ENCODE measurements around the gene MAP3K3. TPM values are rescaled to one million over a fixed set of nuclear protein-coding genes. Genes with fewer than 3 reads are reported as not detected.
A peak's percentile ranks its signal among the peaks of the same experiment; 100 is the strongest.

Gene MAP3K3
- total and polyA plus RNA-seq, 12 donors, result 21.1 to 79.3 (median 47.1) TPM

GRCh38 chr17:63635787-63636186, 13.6 kb downstream of the MAP3K3 start:
- Histone ChIP-seq H3K9me3 (no peaks in the 10 kb centered on the region), H3K36me3 (peaks cover 0 to 81% (median 33%) of the 10 kb centered on the region in 9 donors), H3K27me3 (no peaks in the 10 kb centered on the region), H3K4me1 (peaks cover 7 to 79% (median 57%) of the 10 kb centered on the region in 9 donors), H3K4me3 (no peak overlapping the region), H3K27ac (peak overlapping the region in 6 of 10 donors; percentile 27 to 89 (median 70))
- DNase-seq, result no peak
- peak in 4 of 8 donors; percentile 36 to 65 (median 58) for ATAC-seq
- intact Hi-C loops (cut with DNase I), result no loop called here
- TF ChIP-seq, protein P1, sequence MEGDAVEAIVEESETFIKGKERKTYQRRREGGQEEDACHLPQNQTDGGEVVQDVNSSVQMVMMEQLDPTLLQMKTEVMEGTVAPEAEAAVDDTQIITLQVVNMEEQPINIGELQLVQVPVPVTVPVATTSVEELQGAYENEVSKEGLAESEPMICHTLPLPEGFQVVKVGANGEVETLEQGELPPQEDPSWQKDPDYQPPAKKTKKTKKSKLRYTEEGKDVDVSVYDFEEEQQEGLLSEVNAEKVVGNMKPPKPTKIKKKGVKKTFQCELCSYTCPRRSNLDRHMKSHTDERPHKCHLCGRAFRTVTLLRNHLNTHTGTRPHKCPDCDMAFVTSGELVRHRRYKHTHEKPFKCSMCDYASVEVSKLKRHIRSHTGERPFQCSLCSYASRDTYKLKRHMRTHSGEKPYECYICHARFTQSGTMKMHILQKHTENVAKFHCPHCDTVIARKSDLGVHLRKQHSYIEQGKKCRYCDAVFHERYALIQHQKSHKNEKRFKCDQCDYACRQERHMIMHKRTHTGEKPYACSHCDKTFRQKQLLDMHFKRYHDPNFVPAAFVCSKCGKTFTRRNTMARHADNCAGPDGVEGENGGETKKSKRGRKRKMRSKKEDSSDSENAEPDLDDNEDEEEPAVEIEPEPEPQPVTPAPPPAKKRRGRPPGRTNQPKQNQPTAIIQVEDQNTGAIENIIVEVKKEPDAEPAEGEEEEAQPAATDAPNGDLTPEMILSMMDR (IDR thresholded peaks at IDR 0.05), result no peak
- WGBS, 2 donors, result 70 to 74% methylated on average over 2 of the region's 2 CpGs

- H3K27ac ChIP-seq, result peak overlapping the region in 1 of 10 donors; percentile 12
- peaks cover 2 to 77% (median 51%) of the 10 kb centered on the region in 9 donors for H3K4me1 ChIP-seq
- H3K9me3 ChIP-seq, result no peaks in the 10 kb centered on the region
- no peaks in the 10 kb centered on the region for H3K27me3 ChIP-seq
- 64 to 71% methylated on average over 1 of the region's 1 CpG for WGBS, 2 donors
- no peak overlapping the region for H3K4me3 ChIP-seq
- H3K36me3 ChIP-seq, result peaks cover 0 to 85% (median 31%) of the 10 kb centered on the region in 9 donors
- ATAC-seq (no peak), DNase-seq (no peak)
- intact Hi-C loops (cut with DNase I), result no loop called here
- TF ChIP-seq, protein P1 (IDR thresholded peaks at IDR 0.05), result no peak
Observed at GRCh38 chr17:63639125-63639524, 16.9 kb downstream of the MAP3K3 start.

GRCh38 chr17:63640038-63640437, 17.8 kb downstream of the MAP3K3 start:
- WGBS, 2 donors, result 87 to 97% methylated on average over 4 of the region's 4 CpGs
- ATAC-seq (no peak), DNase-seq (no peak)
- Histone ChIP-seq H3K36me3 (peaks cover 0 to 85% (median 24%) of the 10 kb centered on the region in 9 donors), H3K27ac (no peak overlapping the region), H3K27me3 (no peaks in the 10 kb centered on the region), H3K9me3 (no peaks in the 10 kb centered on the region), H3K4me1 (peaks cover 0 to 77% (median 51%) of the 10 kb centered on the region in 9 donors), H3K4me3 (no peak overlapping the region)
- intact Hi-C loops (cut with DNase I), result loop anchor here in 1 of 10 donors (1.0 kb wide), 1 partner anchor 34 kb away; no protein-coding TSS in a partner anchor
- TF ChIP-seq, protein P1 (IDR thresholded peaks at IDR 0.05), result no peak

- Histone ChIP-seq H3K27ac (peak overlapping the region in 5 of 10 donors; percentile 22 to 78 (median 41)), H3K36me3 (peaks cover 0 to 78% (median 15%) of the 10 kb centered on the region in 9 donors), H3K9me3 (no peaks in the 10 kb centered on the region), H3K4me3 (no peak overlapping the region), H3K4me1 (peaks cover 0 to 77% (median 44%) of the 10 kb centered on the region in 9 donors), H3K27me3 (no peaks in the 10 kb centered on the region)
- ATAC-seq (peak; percentile 59 to 80 (median 70)), DNase-seq (peak in 1 of 2 donors; percentile 40)
- intact Hi-C loops (cut with DNase I), result no loop called here
- TF ChIP-seq, protein P1 (IDR thresholded peaks at IDR 0.05), result no peak
- 80 to 85% methylated on average over 4 of the region's 4 CpGs for WGBS, 2 donors
Observed at GRCh38 chr17:63641692-63642448, 19.7 kb downstream of the MAP3K3 start.

Data from heart right ventricle (tissue), 16 donors.